ENCODE results near the gene HMCN1.
A peak's percentile ranks its signal among the peaks of the same experiment; 100 is the strongest.

Gene HMCN1

DNA sequence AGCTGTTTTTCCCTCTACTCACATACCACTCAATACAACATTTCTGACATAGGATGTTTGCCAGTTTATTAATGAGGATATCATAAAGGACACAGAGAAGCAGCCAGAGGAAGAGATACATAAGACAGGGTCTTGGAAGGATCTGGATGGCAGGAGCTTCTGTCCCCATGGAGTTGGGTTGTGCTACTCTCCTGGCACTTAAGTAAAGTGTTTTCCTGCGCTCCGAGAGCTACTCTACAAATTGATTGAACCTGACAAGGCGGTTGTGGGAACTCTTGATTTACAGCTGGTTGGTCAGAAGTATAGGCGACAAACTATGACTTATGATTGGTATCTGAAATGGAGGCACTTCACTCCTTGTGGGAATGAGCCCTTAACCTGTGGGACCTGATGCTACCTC lies 208.8 kb downstream of the HMCN1 start:
- TF ChIP-seq, protein P1, sequence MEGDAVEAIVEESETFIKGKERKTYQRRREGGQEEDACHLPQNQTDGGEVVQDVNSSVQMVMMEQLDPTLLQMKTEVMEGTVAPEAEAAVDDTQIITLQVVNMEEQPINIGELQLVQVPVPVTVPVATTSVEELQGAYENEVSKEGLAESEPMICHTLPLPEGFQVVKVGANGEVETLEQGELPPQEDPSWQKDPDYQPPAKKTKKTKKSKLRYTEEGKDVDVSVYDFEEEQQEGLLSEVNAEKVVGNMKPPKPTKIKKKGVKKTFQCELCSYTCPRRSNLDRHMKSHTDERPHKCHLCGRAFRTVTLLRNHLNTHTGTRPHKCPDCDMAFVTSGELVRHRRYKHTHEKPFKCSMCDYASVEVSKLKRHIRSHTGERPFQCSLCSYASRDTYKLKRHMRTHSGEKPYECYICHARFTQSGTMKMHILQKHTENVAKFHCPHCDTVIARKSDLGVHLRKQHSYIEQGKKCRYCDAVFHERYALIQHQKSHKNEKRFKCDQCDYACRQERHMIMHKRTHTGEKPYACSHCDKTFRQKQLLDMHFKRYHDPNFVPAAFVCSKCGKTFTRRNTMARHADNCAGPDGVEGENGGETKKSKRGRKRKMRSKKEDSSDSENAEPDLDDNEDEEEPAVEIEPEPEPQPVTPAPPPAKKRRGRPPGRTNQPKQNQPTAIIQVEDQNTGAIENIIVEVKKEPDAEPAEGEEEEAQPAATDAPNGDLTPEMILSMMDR (conservative IDR thresholded peaks at IDR 0.05; ENCODE audit: low read length), result no peak
- DNase-seq (ENCODE audit: low read depth), result no peak

DNA sequence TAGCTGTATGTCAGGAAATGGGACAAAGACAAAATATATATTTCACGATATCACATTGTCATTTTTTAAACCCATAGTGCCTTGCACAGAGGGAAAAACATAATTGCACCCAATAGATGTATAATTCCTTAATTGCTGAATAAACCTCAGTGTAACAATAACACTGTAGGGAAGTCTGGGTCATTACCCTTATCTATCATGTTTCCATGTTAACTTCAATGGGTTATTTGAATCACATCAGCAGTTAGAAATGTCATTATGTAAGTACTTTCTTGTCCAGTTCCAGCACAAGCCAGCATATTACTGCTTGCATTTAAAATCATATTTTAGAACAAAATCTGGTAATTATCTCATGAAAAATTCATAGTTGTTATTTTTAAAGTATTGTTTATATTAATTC lies 222.7 kb downstream of the HMCN1 start:
- no peak overlapping the region for H3K4me3 ChIP-seq (ENCODE audit: low read length)
- TF ChIP-seq, protein P1 (conservative IDR thresholded peaks at IDR 0.05; ENCODE audit: low read length), result no peak
- no peak for DNase-seq (ENCODE audit: low read depth)

More for the DNA sequence above, 208.8 kb downstream of the HMCN1 start:
- H3K4me3 ChIP-seq (ENCODE audit: low read length), result no peak overlapping the region

DNA sequence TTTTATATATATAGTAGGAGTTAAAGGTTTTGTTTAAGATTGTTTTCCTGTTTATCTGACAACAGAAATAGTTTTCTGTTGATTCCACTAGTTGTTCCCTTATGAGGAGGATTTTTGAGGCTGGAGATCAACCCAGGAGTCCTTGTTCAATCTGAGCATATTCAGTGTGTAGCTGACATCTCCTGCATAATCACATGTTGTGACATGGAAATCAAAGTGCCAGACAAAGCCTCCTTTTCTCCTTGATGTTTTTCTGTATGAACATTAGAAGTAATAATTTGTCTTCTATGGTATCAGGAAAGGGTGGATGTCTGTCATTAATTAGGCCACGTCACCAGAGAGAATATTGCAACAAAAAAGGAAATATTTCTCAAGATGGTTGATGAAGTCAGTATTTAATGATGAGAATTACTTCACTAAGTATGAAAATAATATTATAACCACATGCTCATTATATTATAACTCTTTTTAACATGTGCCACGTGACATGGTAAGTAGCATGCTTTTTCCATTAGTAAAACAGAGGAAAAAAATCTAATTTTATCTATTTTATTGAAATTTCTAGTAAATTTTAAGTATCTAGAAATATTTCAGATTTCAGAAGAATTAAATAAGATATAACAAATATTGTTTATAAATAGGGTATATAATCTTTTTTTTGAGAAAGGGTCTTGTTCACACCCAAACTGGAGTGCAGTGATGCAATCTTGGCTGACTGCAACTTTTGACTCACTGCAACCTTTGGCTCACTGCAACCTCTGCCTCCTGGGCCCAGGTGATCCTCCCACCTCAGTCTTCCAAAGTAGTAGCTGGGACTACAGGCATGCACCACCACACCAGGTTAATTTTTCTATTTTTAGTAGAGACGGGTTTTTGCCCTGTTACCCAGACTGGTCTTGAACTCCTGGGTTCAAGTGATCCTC lies 223.5 kb downstream of the HMCN1 start:
- H3K4me3 ChIP-seq (ENCODE audit: low read length), result no peak overlapping the region
- TF ChIP-seq, protein P1 (conservative IDR thresholded peaks at IDR 0.05; ENCODE audit: low read length), result no peak
- peak; percentile 80 for DNase-seq (ENCODE audit: low read depth)

DNA sequence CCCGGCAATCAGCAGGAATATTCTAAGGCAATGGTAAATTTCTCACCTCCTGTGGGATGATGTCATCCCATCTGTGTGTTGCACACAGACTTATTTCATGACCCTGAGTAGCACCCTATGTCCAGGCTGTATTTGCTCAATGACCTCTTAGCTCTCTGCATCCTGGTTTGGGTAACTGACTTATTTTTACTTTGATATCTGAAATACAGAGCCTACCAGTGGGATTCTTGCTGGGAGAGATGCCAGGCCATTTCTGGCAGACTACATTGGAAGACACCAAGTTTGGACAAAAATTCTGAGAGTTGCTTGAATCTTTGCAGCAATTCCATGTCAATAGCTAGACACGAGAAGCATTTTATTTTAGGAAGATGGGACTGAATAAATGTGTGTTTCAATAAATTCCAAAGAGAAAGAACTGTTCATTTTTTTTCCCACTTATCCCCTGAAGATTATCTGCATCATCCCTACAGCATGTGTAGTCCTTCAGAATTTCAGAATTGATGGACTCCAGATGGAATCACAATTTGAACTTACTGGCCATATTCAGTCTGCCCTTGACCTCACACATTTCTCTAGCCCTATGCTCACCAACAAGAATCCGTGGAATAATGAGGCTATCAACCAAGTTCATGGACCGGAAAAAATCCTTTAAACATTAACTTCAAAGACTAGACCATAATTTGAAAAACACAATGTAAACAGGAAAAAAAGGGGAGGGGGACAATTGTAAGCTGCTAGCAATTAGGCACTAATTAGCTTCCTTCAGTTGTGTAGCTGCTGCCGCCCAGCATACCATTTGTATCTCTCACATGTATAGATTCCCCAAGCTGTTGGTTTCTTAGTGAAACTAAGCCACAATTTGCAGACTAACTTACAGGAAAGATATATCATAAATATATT lies 226.5 kb downstream of the HMCN1 start:
- no peak overlapping the region for H3K4me3 ChIP-seq (ENCODE audit: low read length)
- peak; percentile 95 for DNase-seq (ENCODE audit: low read depth)

DNA sequence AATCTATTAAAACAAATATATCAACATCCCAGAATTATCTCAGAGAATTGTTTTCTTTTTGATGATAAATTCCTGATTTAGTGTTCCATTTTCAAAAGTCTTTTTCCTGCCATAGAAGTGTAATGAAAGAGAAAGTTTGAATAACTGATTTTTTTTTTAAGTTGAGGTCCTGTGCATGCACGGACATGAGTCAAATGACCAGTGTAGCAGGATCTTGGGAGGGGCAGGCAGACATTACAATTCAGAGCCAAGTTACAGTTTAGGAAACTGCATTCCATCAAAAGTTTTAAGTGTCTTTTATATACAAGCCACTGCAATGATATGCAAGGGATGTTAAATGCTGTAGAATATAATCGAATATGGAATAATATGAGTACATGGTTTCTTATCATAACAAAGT lies 227.5 kb downstream of the HMCN1 start:
- TF ChIP-seq, protein P1 (conservative IDR thresholded peaks at IDR 0.05; ENCODE audit: low read length), result no peak
- no peak overlapping the region for H3K4me3 ChIP-seq (ENCODE audit: low read length)
- DNase-seq (ENCODE audit: low read depth), result peak; percentile 57

More for the DNA sequence above, 226.5 kb downstream of the HMCN1 start:
- TF ChIP-seq, protein P1 (conservative IDR thresholded peaks at IDR 0.05; ENCODE audit: low read length), result no peak

DNA sequence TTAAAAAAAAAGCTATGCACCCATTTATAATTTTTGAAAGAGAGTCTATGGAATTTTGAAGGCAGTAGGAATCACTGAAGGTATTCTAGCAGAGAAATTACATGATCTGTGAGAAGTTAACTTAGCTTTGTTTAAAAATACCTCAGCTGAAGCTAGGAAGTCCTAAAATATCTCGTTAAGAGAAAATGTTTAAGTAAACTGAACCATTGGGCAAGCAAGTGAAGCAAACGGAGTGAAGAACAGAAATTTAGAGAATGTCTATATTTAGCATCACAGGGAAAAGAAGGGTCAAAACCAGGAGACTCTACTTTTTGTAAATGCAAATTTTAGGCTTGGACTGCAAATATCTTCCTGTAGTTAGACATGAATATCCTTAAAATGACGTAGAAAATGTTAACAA lies 230.8 kb downstream of the HMCN1 start:
- H3K4me3 ChIP-seq (ENCODE audit: low read length), result no peak overlapping the region
- no peak for DNase-seq (ENCODE audit: low read depth)
- TF ChIP-seq, protein P1 (conservative IDR thresholded peaks at IDR 0.05; ENCODE audit: low read length), result no peak
